HTERT RPE-1 (cell line): ENCODE results near the gene OR10AG1.

Experiments
- in situ Hi-C: fragments of 300-500 bp; cut with MboI; formaldehyde crosslinking; loops from 4 replicates; pipeline ENCODE4 v1.14.3; 2020; ENCODE audit warnings: low sequenced_read_pairs

Gene OR10AG1

GRCh38 chr11:55969845-55970244, at the start of gene OR10AG1:
Gene OR10AG1 (minus strand): TSS chr11:55969945. CDS start chr11:55969907, 38 bp downstream.
- in situ Hi-C loops = no loop called here

- in situ Hi-C loops = no loop called here
These were observed 44.1 kb upstream of the OR10AG1 start for GRCh38 chr11:56013805-56014204.

GRCh38 chr11:56010716-56011115, 41.0 kb upstream of the OR10AG1 start:
- in situ Hi-C loops = no loop called here

GRCh38 chr11:55994525-55994924, 24.8 kb upstream of the OR10AG1 start, which contains the start of gene OR5F1:
Gene OR5F1 (minus strand): TSS chr11:55994625. CDS start chr11:55994625, 0 bp downstream.
- in situ Hi-C loops = no loop called here

GRCh38 chr11:55970935-55971334, 1.2 kb upstream of the OR10AG1 start:
- in situ Hi-C loops = no loop called here

- in situ Hi-C loops = no loop called here
These were observed 1.8 kb downstream of the OR10AG1 start for GRCh38 chr11:55967914-55968313.

- in situ Hi-C loops = no loop called here
These were observed 3.4 kb downstream of the OR10AG1 start for GRCh38 chr11:55966391-55966790.

- in situ Hi-C loops = no loop called here
These were observed 13.2 kb downstream of the OR10AG1 start for GRCh38 chr11:55956521-55956920.

GRCh38 chr11:55949330-55949729, 20.4 kb downstream of the OR10AG1 start:
- in situ Hi-C loops = no loop called here

GRCh38 chr11:55942785-55943392, 26.9 kb downstream of the OR10AG1 start:
- in situ Hi-C loops = no loop called here

GRCh38 chr11:55936300-55936699, 33.4 kb downstream of the OR10AG1 start, which contains the start of gene OR5I1:
Gene OR5I1 (minus strand): TSS chr11:55936400. CDS start chr11:55936400, 0 bp downstream.
- in situ Hi-C loops = no loop called here

- in situ Hi-C loops = no loop called here
These were observed 49.2 kb downstream of the OR10AG1 start for GRCh38 chr11:55920537-55920936.
